Measurements from ENCODE around the gene MYO3B.

GRCh38 chr2:170587117-170587516, 409.2 kb downstream of the MYO3B start:
- TF ChIP-seq EZH2 (IDR thresholded peaks at IDR 0.05; ENCODE audit: insufficient read depth, poor library complexity, severe bottlenecking): no peak
- TF ChIP-seq EZH2phosphoT487 (IDR thresholded peaks at IDR 0.05; ENCODE audit: insufficient read depth, low read depth): no peak

All from GM23248 (cell line).